HTR-8/SVneo (cell line): ENCODE results near the gene WAC.

Experiments
- DNase-seq: peaks from one replicate; pipeline ENCODE4 v3.0.0; 2011; ENCODE audit warnings: low spot score, mixed read lengths; ENCODE audit not compliant: insufficient read length
- FAIRE-seq: peaks from 2 replicates; lab custom pipeline; 2011; peaks lifted over from hg19 to GRCh38; lab: Jason Lieb, UNC

Gene WAC

GRCh38 chr10:28530751-28531150 is 2.2 kb upstream of the WAC start:
- FAIRE-seq: peak; percentile 20
- no peak for DNase-seq

DNA sequence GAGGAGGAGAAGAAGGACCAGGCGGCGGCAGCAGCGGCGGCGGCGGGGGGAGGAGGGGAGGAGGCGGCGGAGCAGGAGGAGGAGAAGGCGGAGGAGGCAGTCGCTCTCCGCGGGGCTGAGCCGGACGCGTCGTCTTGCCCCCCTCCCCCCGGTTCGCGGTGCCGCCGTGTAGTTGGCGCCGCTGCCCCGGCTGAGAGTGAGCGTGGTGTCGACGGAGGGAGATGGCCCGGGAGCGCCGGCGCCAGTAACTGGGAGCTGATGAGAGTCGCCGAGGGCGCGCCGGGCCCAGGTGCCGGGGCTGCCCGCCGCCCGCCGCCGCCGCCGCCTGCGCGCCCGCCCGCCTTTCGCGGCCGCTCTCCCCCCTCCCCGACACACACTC is 257 bp downstream of the WAC start:
- FAIRE-seq: no peak

DNA sequence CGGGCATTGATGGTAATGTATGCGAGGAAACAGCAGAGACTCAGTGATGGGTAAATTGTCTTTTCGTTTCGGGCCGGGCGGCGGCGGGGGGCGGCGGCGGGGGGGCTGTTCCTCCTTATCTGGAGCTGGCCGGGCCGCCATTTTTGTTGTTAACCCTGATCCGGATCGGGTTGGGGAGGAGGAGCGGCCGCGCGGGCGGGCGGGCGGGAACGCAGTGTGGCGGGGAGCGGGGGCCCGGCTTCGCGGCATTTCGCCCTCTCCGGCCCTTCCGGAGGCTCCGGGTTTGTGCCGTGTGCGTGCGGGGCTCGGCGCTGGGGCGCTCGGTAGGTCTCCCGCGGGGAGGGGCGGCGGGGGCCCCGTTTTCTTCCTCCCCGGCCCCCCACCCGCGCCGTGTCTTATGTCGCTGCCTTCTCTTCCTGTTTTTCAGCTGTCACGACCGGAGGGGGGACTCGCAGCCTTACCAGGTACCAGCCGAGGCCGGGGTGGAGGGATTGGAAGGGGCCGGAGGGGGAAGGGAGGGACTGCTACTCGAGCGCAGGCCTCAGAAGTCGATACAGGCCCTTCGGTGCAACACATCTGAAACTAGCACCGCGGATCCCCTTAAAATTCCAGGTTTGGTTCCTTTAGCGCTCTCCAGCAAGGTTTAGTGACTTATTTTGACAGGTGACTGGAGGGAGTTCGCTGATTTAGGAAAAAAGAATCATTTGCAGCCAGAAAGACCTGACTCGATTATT is 820 bp downstream of the WAC start:
- FAIRE-seq: no peak
- peak; percentile 30 for DNase-seq

More for the DNA sequence above, 257 bp downstream of the WAC start:
- no peak for DNase-seq

DNA sequence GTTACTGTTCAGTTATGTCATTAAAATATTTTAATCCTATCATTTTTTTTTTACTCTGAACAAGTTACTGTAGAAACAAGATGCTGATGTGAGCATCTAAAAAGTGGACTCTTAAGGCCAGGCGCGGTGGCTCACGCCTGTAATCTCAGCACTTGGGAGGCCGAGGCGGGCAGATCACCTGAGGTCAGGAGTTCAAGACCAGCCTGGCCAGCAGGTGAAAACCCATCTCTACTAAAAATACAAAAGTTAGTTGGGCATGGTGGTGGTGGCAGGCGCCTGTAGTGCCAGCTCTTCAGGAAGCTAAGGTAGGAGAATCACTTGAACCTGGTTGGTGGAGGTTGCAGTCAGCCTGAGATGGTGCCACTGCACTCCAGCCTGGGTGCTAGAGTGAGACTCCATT is 2.9 kb downstream of the WAC start:
- FAIRE-seq (no peak), DNase-seq (no peak)

DNA sequence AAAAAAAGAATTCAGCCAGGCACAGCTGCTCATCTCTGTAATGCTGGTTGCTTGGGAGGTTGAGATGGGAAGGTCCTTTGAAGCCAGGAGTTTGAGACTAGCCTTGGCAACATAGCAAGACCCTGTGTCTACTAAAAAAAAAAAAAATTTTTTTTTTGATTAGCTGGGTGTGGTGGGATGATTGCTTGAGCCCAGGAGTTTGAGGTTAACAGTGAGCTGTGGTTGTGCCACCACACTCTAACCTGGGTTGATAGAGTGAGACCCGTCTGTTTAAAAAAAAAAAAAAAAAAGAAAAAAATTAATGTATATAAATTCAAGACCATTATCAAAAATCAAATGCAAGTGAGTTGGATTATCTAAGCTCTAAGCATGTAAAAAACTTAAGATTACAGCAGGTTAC is 5.7 kb downstream of the WAC start:
- no peak for DNase-seq
- no peak for FAIRE-seq

DNA sequence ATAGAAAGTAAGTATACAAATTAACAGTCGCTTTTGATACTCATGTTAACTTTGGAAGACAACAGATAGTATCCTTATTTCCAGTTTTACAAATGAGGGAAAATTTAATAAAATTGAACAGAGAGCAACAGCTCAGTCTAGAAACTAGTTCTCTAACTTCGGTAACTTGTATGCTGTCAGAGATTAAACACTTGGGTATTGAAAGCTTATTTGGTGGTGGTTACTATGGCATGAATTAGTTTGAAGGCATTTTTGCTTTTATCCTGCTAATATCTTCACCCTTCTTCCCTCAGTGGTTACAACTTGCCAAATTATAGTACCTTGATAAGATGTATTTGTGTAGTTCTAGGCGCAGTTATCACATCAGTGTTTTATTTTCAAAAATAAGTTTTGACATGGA is 7.2 kb downstream of the WAC start:
- DNase-seq (no peak), FAIRE-seq (no peak)

DNA sequence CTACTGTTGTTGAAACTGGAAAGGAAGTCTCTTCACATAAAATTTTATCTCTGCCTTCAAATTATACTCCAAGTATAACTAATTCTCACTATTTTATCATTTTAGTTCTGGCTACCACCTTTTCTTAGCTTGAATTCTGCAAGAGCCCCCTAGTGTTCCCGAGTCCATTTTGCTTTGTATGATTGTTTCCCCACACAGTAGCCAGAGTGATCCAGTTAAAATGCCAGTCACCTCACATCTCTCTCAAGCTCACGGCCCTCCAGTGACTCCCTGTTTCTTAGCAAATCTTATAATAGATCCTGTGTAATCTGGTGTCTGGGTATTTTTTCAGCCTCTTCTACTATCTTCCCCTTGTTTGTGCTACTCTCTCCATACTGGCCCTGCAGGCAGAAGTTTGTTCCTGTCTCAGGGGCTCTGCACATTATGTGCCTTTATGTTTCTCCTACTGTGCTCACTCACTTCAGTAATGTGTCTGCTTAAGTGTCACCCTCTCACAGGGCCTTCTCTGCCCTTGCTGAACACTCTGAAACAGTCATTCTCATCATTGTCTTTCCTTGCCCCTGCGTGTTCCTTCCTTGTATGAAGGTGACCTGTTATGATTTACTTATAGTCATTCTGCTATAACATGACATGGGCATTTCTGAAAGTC is 8.9 kb downstream of the WAC start:
- no peak for DNase-seq
- FAIRE-seq: no peak

GRCh38 chr10:28542728-28543127 is 9.8 kb downstream of the WAC start:
- FAIRE-seq (no peak), DNase-seq (no peak)

GRCh38 chr10:28544058-28544457 is 11.1 kb downstream of the WAC start:
- no peak for FAIRE-seq
- no peak for DNase-seq

- DNase-seq: no peak
- FAIRE-seq: no peak
These were observed 13.2 kb downstream of the WAC start for GRCh38 chr10:28545967-28546644.

DNA sequence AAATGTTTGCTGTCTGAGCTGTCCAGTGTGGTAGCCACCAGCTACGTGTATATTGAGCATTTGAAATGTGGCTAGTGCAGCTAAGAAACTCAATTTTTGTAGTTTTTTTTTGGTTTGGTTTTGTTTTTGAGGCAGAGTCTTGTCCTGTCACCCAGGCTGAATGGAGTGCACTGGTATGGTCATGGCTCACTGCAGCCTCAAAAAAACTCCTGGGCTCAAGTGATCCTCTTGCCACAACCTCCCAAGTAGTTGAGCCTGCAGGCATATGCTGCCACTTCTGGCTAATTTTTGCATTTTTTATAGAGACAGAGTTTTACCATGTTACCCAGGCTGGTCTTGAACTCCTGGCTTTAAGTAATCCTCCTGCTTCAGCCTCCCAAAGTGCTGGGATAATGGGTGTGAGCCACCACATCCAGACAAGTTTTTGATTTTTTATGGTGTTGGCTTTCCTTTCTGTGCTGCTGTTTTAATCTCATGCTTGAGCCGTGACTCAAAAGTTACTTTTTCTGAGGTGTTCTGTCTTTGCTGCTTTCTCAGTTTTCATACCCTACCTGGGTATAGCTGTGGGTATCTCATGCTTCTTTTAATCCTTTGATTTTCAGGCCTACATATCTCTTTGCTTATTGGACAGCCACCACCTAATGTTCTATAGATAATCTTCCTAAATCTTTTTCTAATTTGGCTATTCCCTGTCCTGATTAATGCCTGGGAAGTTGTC is 16.0 kb downstream of the WAC start:
- DNase-seq (no peak), FAIRE-seq (no peak)

GRCh38 chr10:28551086-28551485 is 18.2 kb downstream of the WAC start:
- FAIRE-seq: no peak
- DNase-seq: no peak

DNA sequence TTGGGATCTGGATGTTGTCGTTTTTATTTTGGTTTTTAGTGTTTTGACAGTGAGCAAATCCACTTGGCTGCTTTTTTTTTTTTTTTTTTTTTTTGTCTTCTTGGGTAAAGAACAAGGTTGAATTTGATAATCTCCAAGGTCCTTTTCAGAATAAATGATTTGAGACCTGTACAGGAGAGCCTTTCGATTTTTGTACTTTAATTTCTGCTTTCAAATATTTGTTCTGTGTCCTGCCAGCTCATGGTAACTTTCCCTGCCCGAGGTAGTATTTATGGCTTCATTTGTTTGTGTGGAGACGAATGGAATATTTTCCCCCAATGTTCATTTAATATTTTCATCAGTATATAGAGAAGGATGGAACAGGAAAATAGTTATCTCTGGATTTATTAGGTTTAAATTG is 19.9 kb downstream of the WAC start:
- FAIRE-seq (no peak), DNase-seq (no peak)

DNA sequence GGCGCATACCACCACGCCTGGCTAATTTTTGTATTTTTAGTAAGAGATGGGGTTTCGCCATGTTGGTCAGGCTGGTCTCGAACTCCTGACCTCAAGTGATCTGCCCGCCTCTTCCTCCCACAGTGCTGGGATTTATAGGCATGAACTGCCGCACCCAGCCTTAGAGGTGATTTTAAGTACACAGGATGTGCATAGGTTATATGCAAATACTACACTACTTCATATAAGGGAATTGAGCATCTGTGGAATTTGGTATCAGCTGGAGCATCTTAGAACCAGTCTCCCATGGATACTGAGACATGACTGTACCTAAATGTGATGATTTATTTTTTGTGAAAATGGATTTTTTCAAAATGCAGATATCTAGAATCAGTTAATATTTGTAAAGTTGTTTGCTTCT is 21.1 kb downstream of the WAC start:
- DNase-seq (no peak), FAIRE-seq (no peak)

DNA sequence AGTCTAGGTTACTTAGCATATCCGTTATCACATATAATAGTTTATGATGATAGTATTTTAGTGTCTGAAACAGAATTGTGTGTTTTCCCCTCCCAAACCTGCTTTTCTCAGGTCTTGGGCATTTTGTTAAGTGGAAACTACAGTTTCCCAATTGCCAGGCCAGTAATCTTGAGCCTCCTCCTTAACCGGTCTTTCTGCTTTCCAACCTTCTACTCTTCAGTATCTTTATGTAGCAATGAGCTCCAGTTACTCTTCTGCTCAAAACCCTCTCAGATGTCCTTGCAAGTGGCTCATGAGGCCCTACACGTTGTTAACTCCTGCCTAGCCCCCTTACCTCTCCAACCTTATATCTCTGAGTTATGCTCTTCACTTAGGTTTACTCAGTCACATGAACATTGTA is 22.0 kb downstream of the WAC start:
- FAIRE-seq: no peak
- DNase-seq: no peak

- no peak for FAIRE-seq
These were observed 22.4 kb downstream of the WAC start for GRCh38 chr10:28555358-28555757.

DNA sequence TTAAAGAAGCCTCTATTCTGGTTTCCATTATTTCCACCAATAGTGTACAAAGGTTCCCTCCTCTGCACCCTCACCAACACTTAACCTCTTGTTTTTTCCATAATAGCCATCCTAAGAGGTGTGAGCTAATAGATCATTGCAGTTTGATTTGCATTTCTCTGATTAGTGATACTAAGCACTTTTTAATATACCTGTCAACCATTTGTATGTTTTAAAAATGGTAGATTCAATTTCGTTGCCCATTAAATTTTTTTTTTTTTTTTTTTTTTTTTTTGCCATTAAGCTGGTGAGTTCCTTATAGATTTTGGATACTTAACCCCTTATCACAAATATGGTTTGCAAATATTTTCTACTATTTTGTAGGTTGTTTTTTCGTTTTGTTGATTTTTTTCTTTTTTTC is 23.2 kb downstream of the WAC start:
- FAIRE-seq: no peak
- no peak for DNase-seq

More at GRCh38 chr10:28555358-28555757, 22.4 kb downstream of the WAC start:
- no peak for DNase-seq

DNA sequence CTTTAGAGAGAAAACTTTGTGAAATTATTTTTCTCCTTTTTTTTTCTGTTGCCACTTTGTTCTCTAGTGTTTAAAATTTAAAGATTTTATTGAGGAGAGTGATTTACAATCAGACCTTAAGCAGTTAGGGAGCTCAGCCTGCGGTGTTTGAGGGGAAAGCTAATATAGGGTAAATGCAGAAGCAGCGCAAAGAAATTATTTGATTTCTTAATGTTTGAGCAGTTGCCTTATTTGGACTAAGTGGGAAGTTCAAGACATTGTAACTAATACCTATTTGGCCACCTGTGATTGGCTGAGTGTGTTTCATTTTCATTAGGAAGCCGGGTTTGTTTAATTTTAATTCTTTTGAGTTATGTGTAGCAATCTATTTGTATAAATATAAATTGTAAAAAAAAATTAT is 25.3 kb downstream of the WAC start:
- FAIRE-seq: no peak
- DNase-seq: no peak

DNA sequence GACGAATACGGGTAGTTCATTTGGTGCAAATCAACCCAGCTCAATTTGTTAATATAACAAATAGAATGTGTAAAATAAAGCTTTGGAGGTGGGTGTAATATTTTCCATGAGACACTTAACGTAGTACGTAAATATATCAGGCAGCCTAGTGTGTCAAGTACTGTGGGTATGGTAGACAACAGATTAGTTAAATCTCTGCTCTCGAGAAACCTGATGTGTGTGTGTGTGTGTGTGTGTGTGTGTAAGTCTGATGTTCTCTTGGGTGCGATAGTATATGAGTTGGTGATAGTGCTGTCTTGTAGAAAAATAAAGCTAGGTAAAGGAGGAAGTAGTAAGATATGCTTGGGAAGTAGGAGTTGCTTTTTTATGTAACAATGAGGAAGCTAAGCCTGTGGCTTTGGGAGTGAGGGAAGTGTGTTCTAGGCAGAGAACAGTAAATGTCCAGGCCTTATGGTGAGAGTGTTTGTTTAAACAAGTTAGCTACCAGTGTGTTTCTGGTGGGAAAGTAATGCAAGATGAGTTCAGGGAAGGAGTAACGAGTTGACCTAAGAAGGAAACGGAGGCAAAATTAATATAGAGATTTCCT is 26.1 kb downstream of the WAC start:
- DNase-seq (no peak), FAIRE-seq (no peak)

GRCh38 chr10:28559618-28560017 is 26.7 kb downstream of the WAC start:
- DNase-seq (no peak), FAIRE-seq (no peak)

GRCh38 chr10:28560617-28561016 is 27.7 kb downstream of the WAC start:
- FAIRE-seq: no peak
- DNase-seq: no peak
